K562 (cell line): ENCODE results near the gene TMEM59. TPM values are rescaled to one million over a fixed set of nuclear protein-coding genes. Genes with fewer than 3 reads are reported as not detected.

Experiments used
- CREB1 ChIP-seq, 2 experiments: sonication (generic) in 1 of 2; formaldehyde crosslinking in 1 of 2; IDR thresholded peaks; 2 replicates each; pipeline versions ENCODE4 v1.6.1 to v1.8.0; 2012 to 2022; ENCODE audit warnings: inconsistent platforms in 1 of 2, mild to moderate bottlenecking in 1 of 2, missing genetic modification reagents in 1 of 2, moderate library complexity in 1 of 2
- HDAC1 ChIP-seq, 2 experiments: fragments of 450-650 bp; IDR thresholded peaks; 2 replicates each; pipeline ENCODE4 v1.6.1; 2016 to 2017; ENCODE audit warnings: inconsistent platforms in 1 of 2, mild to moderate bottlenecking in 1 of 2, moderate library complexity in 1 of 2
- HMGXB4 ChIP-seq: sonication (generic); formaldehyde crosslinking; IDR thresholded peaks from 2 replicates; pipeline ENCODE4 v1.8.1; 2023; ENCODE audit warnings: mild to moderate bottlenecking, missing genetic modification reagents
- HNRNPK ChIP-seq: fragments of 200-400 bp; formaldehyde crosslinking; IDR thresholded peaks from one replicate; pipeline ENCODE4 v1.6.1; 2018; ENCODE audit warnings: mild to moderate bottlenecking, low read depth, low read length; ENCODE audit not compliant: poor library complexity, severe bottlenecking
- KAT2B ChIP-seq: IDR thresholded peaks from one replicate; pipeline ENCODE4 v1.6.1; 2012; ENCODE audit warnings: low read depth, mild to moderate bottlenecking, control low read depth, inconsistent platforms, low read length, moderate library complexity
- MAFK ChIP-seq: IDR thresholded peaks from 2 replicates; pipeline ENCODE4 v1.6.1; 2011; ENCODE audit warnings: low read length, improper control_type of control experiment
- NFE2 ChIP-seq: IDR thresholded peaks from 2 replicates; pipeline ENCODE4 v1.6.1; 2014; ENCODE audit warnings: antibody characterized with exemption, low read depth
- NR0B1 ChIP-seq: fragments of 450-650 bp; IDR thresholded peaks from one replicate; pipeline ENCODE4 v1.6.1; 2018; ENCODE audit warnings: mild to moderate bottlenecking, moderate library complexity; ENCODE audit not compliant: partially characterized antibody
- PBX2 ChIP-seq, 2 experiments: IDR thresholded peaks in 1 of 2; conservative IDR thresholded peaks in 1 of 2; 2 replicates each; pipeline ENCODE4 v1.6.1; 2016; ENCODE audit warnings: low read depth in 2 of 2, mild to moderate bottlenecking in 1 of 2, missing compliant biosample characterization in 1 of 2, missing genetic modification characterization in 1 of 2, moderate library complexity in 1 of 2
- POLR2AphosphoS5 ChIP-seq: IDR thresholded peaks from 2 replicates; pipeline ENCODE4 v1.6.1; 2011; ENCODE audit warnings: mild to moderate bottlenecking, low read depth, low read length, moderate library complexity; ENCODE audit not compliant: control insufficient read depth, insufficient read depth
- RBBP5 ChIP-seq: fragments of 200-600 bp; sonication (generic); IDR thresholded peaks from 2 replicates; pipeline ENCODE4 v1.6.1; 2012; ENCODE audit warnings: borderline replicate concordance, mild to moderate bottlenecking, low read length, control low read depth, inconsistent platforms; ENCODE audit not compliant: insufficient read depth, poor library complexity, severe bottlenecking
- RCOR1 ChIP-seq, 2 experiments: IDR thresholded peaks; 2 replicates each; pipeline ENCODE4 v1.6.1; 2012; ENCODE audit warnings: low read depth in 2 of 2, low read length in 2 of 2, borderline replicate concordance in 1 of 2, improper control_type of control experiment in 1 of 2
- SIRT6 ChIP-seq: IDR thresholded peaks from one replicate; pipeline ENCODE4 v1.6.1; 2012; ENCODE audit warnings: low read depth, mild to moderate bottlenecking, control low read depth, inconsistent platforms, low read length, moderate library complexity
- SMAD1 ChIP-seq: fragments of 150-350 bp; IDR thresholded peaks from 2 replicates; pipeline ENCODE4 v1.6.1; 2014; ENCODE audit warnings: low read length, low read depth; ENCODE audit not compliant: partially characterized antibody
- USF2 ChIP-seq: sonication (generic); formaldehyde crosslinking; IDR thresholded peaks from 2 replicates; pipeline ENCODE4 v1.5.0; 2020; ENCODE audit warnings: missing genetic modification reagents
- VEZF1 ChIP-seq: fragments of 200-800 bp; sonication (Bioruptor generic); IDR thresholded peaks from 2 replicates; pipeline ENCODE4 v1.6.1; 2017; ENCODE audit warnings: missing genetic modification characterization, missing compliant biosample characterization
- ZNF121 ChIP-seq: sonication (generic); formaldehyde crosslinking; conservative IDR thresholded peaks from 2 replicates; pipeline ENCODE4 v1.8.0; 2022; ENCODE audit warnings: missing genetic modification reagents
- ZNF239 ChIP-seq: fragments of 250-450 bp; sonication (Bioruptor Pico); IDR thresholded peaks from 2 replicates; pipeline ENCODE4 v1.4.0; 2020; ENCODE audit warnings: mild to moderate bottlenecking
- ZNF436 ChIP-seq: fragments of 250-450, 450-650 bp; sonication (Bioruptor Pico); formaldehyde crosslinking; IDR thresholded peaks from 2 replicates; pipeline ENCODE4 v1.7.0; 2020; ENCODE audit warnings: mild to moderate bottlenecking
- ZNF707 ChIP-seq: fragments of 250-450 bp; sonication (Bioruptor Pico); conservative IDR thresholded peaks from 2 replicates; pipeline ENCODE4 v1.8.0; 2022; ENCODE audit warnings: inconsistent platforms, mild to moderate bottlenecking, moderate library complexity
- polyA plus RNA-seq, 8 experiments: library from polyadenylated mRNA; depleted of rRNA in 4 of 8; stranded (reverse) in 5 of 8; unstranded in 3 of 8; fragments of >200 nt; fragmentation: Nextera tagmentation in 2 of 8; fragmentation: Illumina TruSeq in 1 of 8; extraction: Ambion mirVana in 2 of 8; extraction: Trizol in 1 of 8; gene quantifications; 2 replicates each; pipeline versions ENCODE4 v1.2.1 to v1.2.3, GENCODE V29; 2011 to 2014; ENCODE audit warnings: inconsistent platforms in 1 of 8, missing spikeins in 1 of 8
- total RNA-seq, 7 experiments: library from RNA; depleted of rRNA in 6 of 7; stranded (reverse); fragments of >200 nt in 6 of 7; fragmentation: Illumina TruSeq in 2 of 7; extraction: Trizol in 2 of 7; gene quantifications; 2 replicates each; pipeline versions ENCODE4 v1.2.1 to v1.2.3, GENCODE V29; 2011 to 2021; ENCODE audit warnings: low replicate concordance in 1 of 7

TMEM59 gene
- total and polyA plus RNA-seq, 9 of the 15 experiments (the other 6 are each of a cell fraction or from before 2014, with no cell fraction given), result 93.1 to 316 (median 151) TPM

- TF ChIP-seq ZNF121 (CRISPR knock-in tag), result no peak
- TF ChIP-seq POLR2AphosphoS5, result peak; percentile 84
- peak in 1 of 2 experiments; percentile 77; a peak in 1 of 4 replicates for TF ChIP-seq RCOR1 (IDR thresholded peaks at IDR 0.05; ENCODE audit: borderline replicate concordance in 1 of 2, low read depth in 2 of 2, low read length in 2 of 2)
- TF ChIP-seq CREB1 (IDR thresholded peaks at IDR 0.05), result no peak
- no peak for TF ChIP-seq CREB1 (CRISPR knock-in tag; IDR thresholded peaks at IDR 0.05)
- TF ChIP-seq MAFK, result no peak
- no peak for TF ChIP-seq ZNF239 (CRISPR knock-in tag)
- no peak for TF ChIP-seq ZNF707 (CRISPR knock-in tag)
- TF ChIP-seq PBX2 (CRISPR knock-in tag; IDR thresholded peaks at IDR 0.05; ENCODE audit: low read depth), result no peak
- TF ChIP-seq PBX2 (tag; conservative IDR thresholded peaks at IDR 0.05; ENCODE audit: low read depth), result no peak
- TF ChIP-seq HMGXB4 (CRISPR knock-in tag), result no peak
- no peak for TF ChIP-seq SIRT6
- no peak for TF ChIP-seq USF2 (CRISPR knock-in tag)
- no peak for TF ChIP-seq ZNF436 (CRISPR knock-in tag)
- peak in 1 of 2 experiments; percentile 67; a peak in 2 of 4 replicates for TF ChIP-seq HDAC1 (IDR thresholded peaks at IDR 0.05)
- TF ChIP-seq RBBP5, result no peak
- TF ChIP-seq NR0B1, result no peak
- TF ChIP-seq KAT2B, result no peak
- TF ChIP-seq HNRNPK, result no peak
- TF ChIP-seq SMAD1, result no peak
- 0 out of 2 replicates have a peak, but pooled peaks have one; percentile 17 for TF ChIP-seq VEZF1 (CRISPR knock-in tag)
- TF ChIP-seq NFE2, result no peak
Observed at GRCh38 chr1:54054438-54054749, 1.4 kb upstream of the TMEM59 start (continued).
